SU-DHL-6 (cell line): ENCODE results near the gene SESN1.

ENCODE experiments used
- H2AFZ ChIP-seq: fragments of 200-600 bp; sonication (generic); 2 replicates; pipeline ENCODE4 v1.6.1; 2014; ENCODE audit warnings: low read depth, mild to moderate bottlenecking, moderate library complexity, mixed read lengths, antibody characterized with exemption, low read length; ENCODE audit not compliant: severe bottlenecking
- H3F3A ChIP-seq: fragments of 200-600 bp; shearing (Covaris generic); 2 replicates; pipeline ENCODE4 v1.6.0; 2016; ENCODE audit warnings: antibody characterized with exemption, mild to moderate bottlenecking; ENCODE audit not compliant: insufficient read depth
- H3K27ac ChIP-seq: fragments of 200-600 bp; sonication (generic); 2 replicates; pipeline ENCODE4 v1.5.1; 2016; ENCODE audit warnings: low read depth, mild to moderate bottlenecking, low read length, moderate library complexity, mixed read lengths
- H3K27me3 ChIP-seq: fragments of 200-600 bp; sonication (generic), shearing (Covaris generic); 2 replicates; pipeline ENCODE4 v1.6.0; 2014; ENCODE audit warnings: mild to moderate bottlenecking, low read length
- H3K36me3 ChIP-seq: fragments of 200-600 bp; sonication (generic); 2 replicates; pipeline ENCODE4 v1.6.1; 2014; ENCODE audit warnings: mild to moderate bottlenecking, low read length, mixed read lengths
- H3K4me2 ChIP-seq: fragments of 300-600, 200-600 bp; shearing (Covaris generic), sonication (generic); 2 replicates; pipeline ENCODE4 v1.6.0; 2014; ENCODE audit warnings: low read length, low read depth, mild to moderate bottlenecking; ENCODE audit not compliant: poor library complexity, severe bottlenecking
- H3K4me3 ChIP-seq: fragments of 200-600 bp; sonication (generic); 2 replicates; pipeline ENCODE4 v1.5.1; 2014; ENCODE audit warnings: antibody characterized with exemption, low read length, mild to moderate bottlenecking, mixed read lengths; ENCODE audit not compliant: insufficient read depth, poor library complexity, severe bottlenecking
- H3K79me2 ChIP-seq: fragments of 200-600 bp; sonication (generic); 2 replicates; pipeline ENCODE4 v1.6.1; 2014; ENCODE audit warnings: mild to moderate bottlenecking, low read length, moderate library complexity; ENCODE audit not compliant: insufficient read depth
- H3K9ac ChIP-seq: fragments of 200-600 bp; sonication (generic); 2 replicates; pipeline ENCODE4 v1.7.0; 2014; ENCODE audit warnings: mild to moderate bottlenecking, low read length
- H3K9me2 ChIP-seq: fragments of 200-600 bp; sonication (generic); replicated peaks from 2 replicates; pipeline ENCODE4 v1.6.1; 2014; ENCODE audit warnings: low read length; ENCODE audit not compliant: insufficient read depth
- H3K9me3 ChIP-seq: fragments of 200-600 bp; sonication (generic); 2 replicates; pipeline ENCODE4 v1.6.1; 2014; ENCODE audit warnings: low read length, mixed read lengths; ENCODE audit not compliant: insufficient read depth
- H4K20me1 ChIP-seq: fragments of 200-600 bp; sonication (generic); 2 replicates; pipeline ENCODE4 v1.6.1; 2014; ENCODE audit warnings: low read depth, mild to moderate bottlenecking, antibody characterized with exemption, low read length, moderate library complexity, mixed read lengths
- EZH2phosphoT487 ChIP-seq: fragments of 200-600 bp; sonication (generic), shearing (Covaris generic); conservative IDR thresholded peaks from 2 replicates; pipeline ENCODE4 v1.6.1; 2018; ENCODE audit warnings: mild to moderate bottlenecking, antibody characterized with exemption, low read length, moderate library complexity, mixed read lengths
- TF ChIP-seq, protein P1 (sequence below): fragments of 200-600 bp; sonication (generic); IDR thresholded peaks from one replicate; pipeline ENCODE4 v1.5.1; 2017; ENCODE audit warnings: antibody characterized with exemption, mild to moderate bottlenecking, low read length, moderate library complexity; ENCODE audit not compliant: insufficient read depth, poor library complexity, severe bottlenecking

The SESN1 gene

DNA sequence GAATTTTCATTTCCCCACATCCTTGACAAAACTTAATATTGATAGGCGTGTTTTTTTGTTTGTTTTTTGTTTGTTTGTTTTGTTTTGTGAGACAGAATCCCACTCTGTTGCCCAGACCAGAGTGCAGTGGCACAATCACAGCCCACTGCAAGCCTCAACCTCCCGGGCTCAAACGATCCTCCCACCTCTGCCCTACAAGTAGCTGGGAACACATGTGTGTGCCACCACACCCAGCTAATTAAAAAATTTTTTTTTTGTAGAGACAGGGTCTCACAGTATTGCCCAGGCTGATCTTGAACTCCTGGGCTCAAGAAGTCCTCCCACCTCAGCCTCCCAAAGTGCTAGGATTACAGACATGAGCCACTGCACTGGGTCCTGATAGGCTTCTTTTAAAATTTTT lies 9.9 kb upstream of the SESN1 start:
- H4K20me1 ChIP-seq, result no peaks in the 10 kb centered on the region
- H3K36me3 ChIP-seq, result no peaks in the 10 kb centered on the region
- H3K9ac ChIP-seq, result no peak overlapping the region
- H3K4me3 ChIP-seq, result no peak overlapping the region
- H3K27me3 ChIP-seq, result no peaks in the 10 kb centered on the region
- TF ChIP-seq, protein P1, sequence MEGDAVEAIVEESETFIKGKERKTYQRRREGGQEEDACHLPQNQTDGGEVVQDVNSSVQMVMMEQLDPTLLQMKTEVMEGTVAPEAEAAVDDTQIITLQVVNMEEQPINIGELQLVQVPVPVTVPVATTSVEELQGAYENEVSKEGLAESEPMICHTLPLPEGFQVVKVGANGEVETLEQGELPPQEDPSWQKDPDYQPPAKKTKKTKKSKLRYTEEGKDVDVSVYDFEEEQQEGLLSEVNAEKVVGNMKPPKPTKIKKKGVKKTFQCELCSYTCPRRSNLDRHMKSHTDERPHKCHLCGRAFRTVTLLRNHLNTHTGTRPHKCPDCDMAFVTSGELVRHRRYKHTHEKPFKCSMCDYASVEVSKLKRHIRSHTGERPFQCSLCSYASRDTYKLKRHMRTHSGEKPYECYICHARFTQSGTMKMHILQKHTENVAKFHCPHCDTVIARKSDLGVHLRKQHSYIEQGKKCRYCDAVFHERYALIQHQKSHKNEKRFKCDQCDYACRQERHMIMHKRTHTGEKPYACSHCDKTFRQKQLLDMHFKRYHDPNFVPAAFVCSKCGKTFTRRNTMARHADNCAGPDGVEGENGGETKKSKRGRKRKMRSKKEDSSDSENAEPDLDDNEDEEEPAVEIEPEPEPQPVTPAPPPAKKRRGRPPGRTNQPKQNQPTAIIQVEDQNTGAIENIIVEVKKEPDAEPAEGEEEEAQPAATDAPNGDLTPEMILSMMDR, result no peak
- no peak for TF ChIP-seq EZH2phosphoT487
- no peak overlapping the region for H3K4me2 ChIP-seq
- H3F3A ChIP-seq, result no peaks in the 10 kb centered on the region
- H3K27ac ChIP-seq, result no peak overlapping the region
- H3K79me2 ChIP-seq, result peaks cover 23% of the 10 kb centered on the region
- no peaks in the 10 kb centered on the region for H3K9me3 ChIP-seq
- H3K9me2 ChIP-seq, result no peaks in the 10 kb centered on the region
- no peak overlapping the region for H2AFZ ChIP-seq

DNA sequence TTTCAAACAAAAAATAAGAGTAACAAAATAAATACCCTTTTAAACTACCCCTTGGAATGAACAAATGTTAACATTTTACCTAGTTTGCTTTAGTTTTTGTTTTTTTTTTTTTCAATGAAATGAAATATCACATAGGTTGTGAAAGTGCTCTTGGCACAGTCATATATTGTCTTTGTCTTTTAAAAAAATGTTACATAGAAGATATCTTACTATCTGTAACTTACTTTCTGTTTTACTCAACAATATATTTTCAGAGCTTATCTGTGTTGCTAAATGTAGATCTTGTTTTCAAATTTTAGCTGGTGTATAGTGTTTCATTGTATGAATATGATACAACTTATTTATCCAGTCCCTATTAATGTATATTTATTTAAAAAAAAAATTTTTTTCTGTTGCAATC lies 9.3 kb upstream of the SESN1 start:
- Histone ChIP-seq H3K27ac (no peak overlapping the region), H3K4me2 (no peak overlapping the region), H3K9me2 (no peaks in the 10 kb centered on the region), H3K27me3 (no peaks in the 10 kb centered on the region), H3K79me2 (peaks cover 23% of the 10 kb centered on the region), H3K9me3 (no peaks in the 10 kb centered on the region), H3K36me3 (no peaks in the 10 kb centered on the region), H4K20me1 (no peaks in the 10 kb centered on the region), H2AFZ (no peak overlapping the region), H3K4me3 (no peak overlapping the region), H3K9ac (no peak overlapping the region), H3F3A (no peaks in the 10 kb centered on the region)
- TF ChIP-seq EZH2phosphoT487, result no peak
- TF ChIP-seq, protein P1, result no peak

DNA sequence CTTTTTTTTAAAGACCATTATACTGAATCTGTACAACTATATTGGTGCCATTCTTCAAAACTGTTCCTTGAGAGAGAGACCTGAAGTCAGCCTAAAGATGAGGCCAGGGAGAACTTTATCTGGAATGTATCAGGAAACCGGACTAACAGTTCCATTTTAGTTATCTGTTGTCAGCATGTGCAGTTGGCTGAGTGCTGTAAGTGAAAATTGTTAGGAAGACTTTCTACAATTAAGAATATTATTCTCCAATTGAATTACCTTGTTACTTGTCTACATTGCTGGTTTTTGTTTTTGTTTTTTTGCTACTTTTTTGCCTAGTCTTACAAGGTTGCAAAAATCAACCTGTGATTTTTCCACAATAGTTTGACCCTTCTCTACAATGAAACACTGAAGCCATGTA lies 8.1 kb upstream of the SESN1 start:
- TF ChIP-seq, protein P1, result no peak
- TF ChIP-seq EZH2phosphoT487, result no peak
- H3K9ac ChIP-seq, result no peak overlapping the region
- H4K20me1 ChIP-seq, result no peaks in the 10 kb centered on the region
- H3K79me2 ChIP-seq, result peaks cover 21% of the 10 kb centered on the region
- no peaks in the 10 kb centered on the region for H3K9me3 ChIP-seq
- no peaks in the 10 kb centered on the region for H3K27me3 ChIP-seq
- no peak overlapping the region for H2AFZ ChIP-seq
- H3F3A ChIP-seq, result no peaks in the 10 kb centered on the region
- no peaks in the 10 kb centered on the region for H3K9me2 ChIP-seq
- H3K4me3 ChIP-seq, result no peak overlapping the region
- H3K36me3 ChIP-seq, result no peaks in the 10 kb centered on the region
- no peak overlapping the region for H3K27ac ChIP-seq
- no peak overlapping the region for H3K4me2 ChIP-seq

DNA sequence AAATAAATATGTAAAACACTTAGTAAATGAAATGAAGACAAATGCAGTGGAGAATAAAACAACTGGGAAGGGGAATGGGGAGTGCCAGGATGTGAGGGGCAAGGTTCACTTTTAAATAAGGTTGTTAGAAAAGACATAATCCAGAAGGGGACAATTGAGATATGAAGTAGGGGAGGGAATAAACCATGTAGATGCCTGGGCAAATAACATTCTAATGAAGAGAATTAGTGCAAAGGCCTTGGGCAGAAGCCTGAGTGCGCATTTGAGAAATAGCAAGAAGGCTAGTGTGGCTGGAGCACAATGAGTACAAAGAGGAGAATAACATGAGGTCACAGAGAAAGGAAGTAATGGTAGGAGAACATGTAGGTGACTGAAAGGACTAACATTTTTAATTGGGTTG lies 3.0 kb upstream of the SESN1 start:
- H3F3A ChIP-seq, result no peaks in the 10 kb centered on the region

More for the DNA sequence above, 3.0 kb upstream of the SESN1 start:
- Histone ChIP-seq H3K9ac (no peak overlapping the region), H3K4me3 (no peak overlapping the region), H3K36me3 (no peaks in the 10 kb centered on the region), H4K20me1 (no peaks in the 10 kb centered on the region), H3K9me2 (no peaks in the 10 kb centered on the region), H2AFZ (no peak overlapping the region), H3K27ac (no peak overlapping the region), H3K79me2 (peaks cover 10% of the 10 kb centered on the region; the same call in 1 of the 2 replicates), H3K9me3 (no peaks in the 10 kb centered on the region), H3K4me2 (no peak overlapping the region), H3K27me3 (no peaks in the 10 kb centered on the region)
- TF ChIP-seq, protein P1, result no peak
- no peak for TF ChIP-seq EZH2phosphoT487
